Occipital lobe (tissue), 2 donors: ENCODE measurements around the gene UBC. TPM values are rescaled to one million over a fixed set of nuclear protein-coding genes. Genes with fewer than 3 reads are reported as not detected.
"Not testable (repeated sequence)": the region's sequence is repeated elsewhere in the genome, so short reads cannot be mapped to it uniquely, and the experiment has no call there.

Experiments used
- DNase-seq: peaks from one replicate; lab custom pipeline; 2025; lab: John Stamatoyannopoulos, UW
- total RNA-seq: library from RNA; depleted of rRNA; stranded (reverse); fragments of >200 nt; gene quantifications from one replicate; pipeline ENCODE4 v1.2.3, GENCODE V29; 2014

The UBC gene
- total RNA-seq, 1 donor from 2014 or later = 1,477 TPM

- DNase-seq = no peak
These were observed 29.6 kb downstream of the UBC start for GRCh38 chr12:124884587-124885438.

- no peak for DNase-seq
These were observed 31.0 kb downstream of the UBC start for GRCh38 chr12:124883263-124884130.

GRCh38 chr12:124881123-124881522 lies 33.3 kb downstream of the UBC start:
- no peak for DNase-seq

- DNase-seq = not testable (repeated sequence)
These were observed 34.1 kb downstream of the UBC start for GRCh38 chr12:124880335-124880734.

GRCh38 chr12:124878795-124879516 lies 35.5 kb downstream of the UBC start:
- no peak for DNase-seq

GRCh38 chr12:124877423-124877822 lies 37.0 kb downstream of the UBC start:
- no peak for DNase-seq

- DNase-seq = no peak
These were observed 38.3 kb downstream of the UBC start for GRCh38 chr12:124876171-124876570.

- no peak for DNase-seq
These were observed 38.7 kb downstream of the UBC start for GRCh38 chr12:124875803-124876132.

GRCh38 chr12:124874988-124875802 lies 39.3 kb downstream of the UBC start:
- DNase-seq = no peak

- no peak for DNase-seq
These were observed 40.3 kb downstream of the UBC start for GRCh38 chr12:124874188-124874587.

- DNase-seq = no peak
These were observed 42.3 kb downstream of the UBC start for GRCh38 chr12:124872068-124872719.

GRCh38 chr12:124871297-124871696 lies 43.2 kb downstream of the UBC start:
- DNase-seq = no peak

- DNase-seq = no peak
These were observed 43.9 kb downstream of the UBC start for GRCh38 chr12:124870515-124870914.

GRCh38 chr12:124869059-124869665 lies 45.3 kb downstream of the UBC start:
- DNase-seq = no peak

- DNase-seq = no peak
These were observed 46.0 kb downstream of the UBC start for GRCh38 chr12:124868252-124869058.

GRCh38 chr12:124867401-124867930 lies 47.0 kb downstream of the UBC start:
- DNase-seq = no peak

- DNase-seq = no peak
These were observed 47.5 kb downstream of the UBC start for GRCh38 chr12:124866883-124867400.

GRCh38 chr12:124866195-124866882 lies 48.1 kb downstream of the UBC start:
- no peak for DNase-seq
